ENCODE measurements around the gene LCN15. TPM values are rescaled to one million over a fixed set of nuclear protein-coding genes. Genes with fewer than 3 reads are reported as not detected.
A peak's percentile ranks its signal among the peaks of the same experiment; 100 is the strongest.

LCN15 gene
- polyA plus RNA-seq, 3 donors, result not detected

DNA sequence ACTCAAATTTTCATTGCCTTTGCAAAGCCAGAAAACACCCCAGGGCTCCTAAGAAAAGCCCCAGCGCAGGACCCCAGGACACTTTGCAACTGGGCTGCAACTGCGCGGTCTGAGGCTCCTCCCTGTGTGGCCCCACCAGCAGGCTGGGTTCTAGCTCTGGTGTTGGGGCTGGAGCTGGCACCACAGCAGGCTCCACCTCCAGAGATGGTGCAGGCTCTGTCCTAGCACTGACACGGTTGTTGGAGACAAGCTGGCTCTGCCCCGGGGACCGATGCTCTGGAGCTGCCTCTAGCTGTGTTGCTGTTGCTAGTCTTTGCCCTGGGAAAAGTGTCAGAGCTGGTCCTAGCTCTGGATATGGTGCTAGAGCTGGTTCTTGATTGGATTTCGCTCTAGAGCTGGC is 35.2 kb downstream of the LCN15 start:
- WGBS (ENCODE audit: insufficient coverage), result 78% methylated on average over 7 of the region's 7 CpGs
- Histone ChIP-seq H3K36me3 (replicated peaks in 1 of 2; ENCODE audit: control insufficient read depth in 1 of 2, insufficient read depth in 2 of 2, low read length in 2 of 2) (peaks cover 20 to 26% of the 10 kb centered on the region in 2 donors), H2AFZ (ENCODE audit: insufficient read depth, low read depth, low read length, poor library complexity, severe bottlenecking) (peak overlapping the region; percentile 93), H3K4me2 (replicated peaks; ENCODE audit: extremely low read depth, low read length, poor library complexity, severe bottlenecking) (peak overlapping the region; percentile 85), H3K9me3 (replicated peaks in 1 of 2; ENCODE audit: control insufficient read depth in 1 of 2, insufficient read depth in 1 of 2, low read length in 2 of 2) (no peaks in the 10 kb centered on the region), H3K27me3 (ENCODE audit: control insufficient read depth in 2 of 2, insufficient read depth in 2 of 2, low read length in 2 of 2) (peaks cover 0 to 9% of the 10 kb centered on the region in 2 donors), H3K79me2 (ENCODE audit: insufficient read depth, low read length) (peaks cover 54% of the 10 kb centered on the region), H3K4me1 (ENCODE audit: control insufficient read depth in 1 of 2, insufficient read depth in 2 of 2, low read length in 2 of 2) (peaks cover 26 to 38% of the 10 kb centered on the region in 2 donors), H4K20me1 (ENCODE audit: insufficient read depth, low read length) (peaks cover 38% of the 10 kb centered on the region), H3K9ac (ENCODE audit: insufficient read depth, low read length, poor library complexity, severe bottlenecking) (peak overlapping the region; percentile 85), H3K4me3 (replicated peaks in 1 of 3; ENCODE audit: low read depth in 2 of 3, low read length in 3 of 3) (peak overlapping the region in 1 of 3 experiments; percentile 89), H3K27ac (ENCODE audit: low read depth in 1 of 2, low read length in 2 of 2) (no peak overlapping the region)
- Mint-ChIP-seq H3K36me3 (peaks cover 20 to 25% of the 10 kb centered on the region in 2 donors), H3K27ac (no peak overlapping the region), H3K4me3 (peak overlapping the region; percentile 27 to 57), H3K9me3 (no peaks in the 10 kb centered on the region), H3K4me1 (peaks cover 31% of the 10 kb centered on the region), H3K27me3 (ENCODE audit: low read depth in 3 of 3) (peaks cover 6 to 12% (median 11%) of the 10 kb centered on the region in 3 donors)
- no peak for DNase-seq
- intact Hi-C loops (cut with micrococcal nuclease), result loop anchor here (5.0 to 10.0 kb wide), 2 partner anchors 42 to 244 kb away; partner anchors contain the start of genes AGPAT2 (in 2 of the 2) and SEC16A (in 1 of the 2)
- TF ChIP-seq, protein P1, sequence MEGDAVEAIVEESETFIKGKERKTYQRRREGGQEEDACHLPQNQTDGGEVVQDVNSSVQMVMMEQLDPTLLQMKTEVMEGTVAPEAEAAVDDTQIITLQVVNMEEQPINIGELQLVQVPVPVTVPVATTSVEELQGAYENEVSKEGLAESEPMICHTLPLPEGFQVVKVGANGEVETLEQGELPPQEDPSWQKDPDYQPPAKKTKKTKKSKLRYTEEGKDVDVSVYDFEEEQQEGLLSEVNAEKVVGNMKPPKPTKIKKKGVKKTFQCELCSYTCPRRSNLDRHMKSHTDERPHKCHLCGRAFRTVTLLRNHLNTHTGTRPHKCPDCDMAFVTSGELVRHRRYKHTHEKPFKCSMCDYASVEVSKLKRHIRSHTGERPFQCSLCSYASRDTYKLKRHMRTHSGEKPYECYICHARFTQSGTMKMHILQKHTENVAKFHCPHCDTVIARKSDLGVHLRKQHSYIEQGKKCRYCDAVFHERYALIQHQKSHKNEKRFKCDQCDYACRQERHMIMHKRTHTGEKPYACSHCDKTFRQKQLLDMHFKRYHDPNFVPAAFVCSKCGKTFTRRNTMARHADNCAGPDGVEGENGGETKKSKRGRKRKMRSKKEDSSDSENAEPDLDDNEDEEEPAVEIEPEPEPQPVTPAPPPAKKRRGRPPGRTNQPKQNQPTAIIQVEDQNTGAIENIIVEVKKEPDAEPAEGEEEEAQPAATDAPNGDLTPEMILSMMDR (IDR thresholded peaks at IDR 0.05), result no peak

DNA sequence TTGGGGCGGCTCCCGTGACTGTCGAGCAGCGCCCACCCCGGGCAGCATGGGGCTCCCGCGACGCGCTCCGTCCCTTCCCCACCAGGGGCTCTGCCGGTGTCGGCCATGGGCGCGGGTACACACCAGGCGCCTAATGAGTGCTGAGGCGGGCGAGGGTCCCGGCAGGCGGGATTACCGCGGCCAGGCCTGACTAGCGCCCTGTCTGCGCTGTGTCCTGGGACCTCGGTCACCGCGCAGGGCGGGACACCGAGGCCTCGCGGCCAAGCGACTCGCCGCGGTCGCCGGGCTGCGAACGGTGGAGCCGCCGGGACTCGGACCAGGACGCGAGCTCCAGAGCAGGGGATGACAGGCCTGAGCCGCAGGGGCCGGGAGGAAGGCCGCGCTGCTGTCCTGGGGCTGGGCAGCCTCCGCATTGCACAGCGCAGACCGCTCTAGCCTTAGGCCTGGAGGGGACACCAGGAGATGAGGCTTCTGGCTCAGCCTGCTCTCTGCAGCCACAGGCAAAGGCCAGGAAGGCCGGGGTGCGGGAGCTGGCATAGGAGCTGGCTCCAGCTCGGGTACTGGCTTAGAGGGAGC is 35.7 kb downstream of the LCN15 start:
- peaks cover 26 to 38% of the 10 kb centered on the region in 2 donors for H3K4me1 ChIP-seq (ENCODE audit: control insufficient read depth in 1 of 2, insufficient read depth in 2 of 2, low read length in 2 of 2)
- TF ChIP-seq, protein P1 (IDR thresholded peaks at IDR 0.05), result no peak
- H3K4me2 ChIP-seq (replicated peaks; ENCODE audit: extremely low read depth, low read length, poor library complexity, severe bottlenecking), result peak overlapping the region; percentile 85
- no peaks in the 10 kb centered on the region for H3K9me3 Mint-ChIP-seq
- peaks cover 58% of the 10 kb centered on the region for H3K79me2 ChIP-seq (ENCODE audit: insufficient read depth, low read length)
- peaks cover 25 to 31% of the 10 kb centered on the region in 2 donors for H3K36me3 Mint-ChIP-seq
- H3K27me3 Mint-ChIP-seq (ENCODE audit: low read depth in 3 of 3), result peaks cover 6 to 12% (median 11%) of the 10 kb centered on the region in 3 donors
- H3K9me3 ChIP-seq (replicated peaks in 1 of 2; ENCODE audit: control insufficient read depth in 1 of 2, insufficient read depth in 1 of 2, low read length in 2 of 2), result no peaks in the 10 kb centered on the region
- H4K20me1 ChIP-seq (ENCODE audit: insufficient read depth, low read length), result peaks cover 43% of the 10 kb centered on the region
- H3K27ac ChIP-seq (ENCODE audit: low read depth in 1 of 2, low read length in 2 of 2), result no peak overlapping the region
- WGBS (ENCODE audit: insufficient coverage), result 3% methylated on average over 51 of the region's 53 CpGs
- H3K9ac ChIP-seq (ENCODE audit: insufficient read depth, low read length, poor library complexity, severe bottlenecking), result peak overlapping the region; percentile 85
- no peak overlapping the region for H3K27ac Mint-ChIP-seq
- H3K4me3 ChIP-seq (replicated peaks in 1 of 3; ENCODE audit: low read depth in 2 of 3, low read length in 3 of 3), result peak overlapping the region; percentile 46 to 89 (median 57)
- H3K36me3 ChIP-seq (replicated peaks in 1 of 2; ENCODE audit: control insufficient read depth in 1 of 2, insufficient read depth in 2 of 2, low read length in 2 of 2), result peaks cover 25 to 31% of the 10 kb centered on the region in 2 donors
- peak in 1 of 3 donors; percentile 26 for DNase-seq
- peaks cover 0 to 9% of the 10 kb centered on the region in 2 donors for H3K27me3 ChIP-seq (ENCODE audit: control insufficient read depth in 2 of 2, insufficient read depth in 2 of 2, low read length in 2 of 2)
- H3K4me3 Mint-ChIP-seq, result peak overlapping the region; percentile 57 to 72
- peaks cover 32% of the 10 kb centered on the region for H3K4me1 Mint-ChIP-seq
- peak overlapping the region; percentile 93 for H2AFZ ChIP-seq (ENCODE audit: insufficient read depth, low read depth, low read length, poor library complexity, severe bottlenecking)
- intact Hi-C loops (cut with micrococcal nuclease), result loop anchor here (5.0 to 10.0 kb wide), 2 partner anchors 41 to 244 kb away; partner anchors contain the start of genes AGPAT2 (in 2 of the 2) and SEC16A (in 1 of the 2)
